GM23338 (cell line): ENCODE data around the gene KRTAP12-3. TPM values are rescaled to one million over a fixed set of nuclear protein-coding genes. Genes with fewer than 3 reads are reported as not detected.
A peak's percentile ranks its signal among the peaks of the same experiment; 100 is the strongest.

Experiments used
- ATAC-seq: fragments of 200-7000 bp; cut with Tn5 transposase; 3 replicates; pipeline ENCODE4 v1.9.1; 2020
- DNase-seq: peaks from one replicate; pipeline ENCODE4 v3.0.0-alpha.2; 2015; ENCODE audit warnings: low spot score
- H2AFZ ChIP-seq: fragments of 200-600 bp; sonication (generic); 2 replicates; pipeline ENCODE4 v1.8.0; 2016; ENCODE audit warnings: antibody characterized with exemption, mild to moderate bottlenecking, moderate library complexity
- H3F3A ChIP-seq: fragments of 200-600 bp; sonication (generic); replicated peaks from 2 replicates; pipeline ENCODE4 v1.8.0; 2017; ENCODE audit warnings: antibody characterized with exemption, mixed run types, low read depth
- H3K27ac ChIP-seq: fragments of 200-600 bp; sonication (generic); 2 replicates; pipeline ENCODE4 v1.6.1; 2016; ENCODE audit warnings: low read depth
- H3K27me3 ChIP-seq: fragments of 200-600 bp; sonication (generic); 2 replicates; pipeline ENCODE4 v1.8.0; 2016; ENCODE audit warnings: mild to moderate bottlenecking, mixed run types, moderate library complexity; ENCODE audit not compliant: insufficient read depth
- H3K36me3 ChIP-seq: fragments of 200-600 bp; sonication (generic); 2 replicates; pipeline ENCODE4 v1.8.0; 2016; ENCODE audit warnings: mild to moderate bottlenecking; ENCODE audit not compliant: insufficient read depth
- H3K4me1 ChIP-seq: fragments of 200-600 bp; sonication (generic); 2 replicates; pipeline ENCODE4 v1.8.0; 2016; ENCODE audit warnings: mild to moderate bottlenecking, moderate library complexity; ENCODE audit not compliant: insufficient read depth
- H3K4me2 ChIP-seq: fragments of 200-600 bp; sonication (generic); 2 replicates; pipeline ENCODE4 v1.7.1; 2017; ENCODE audit warnings: mixed run types
- H3K4me3 ChIP-seq: fragments of 200-600 bp; sonication (generic); 2 replicates; pipeline ENCODE4 v1.6.1; 2016; ENCODE audit warnings: mixed run types
- H3K79me2 ChIP-seq: fragments of 200-600 bp; sonication (generic); replicated peaks from 2 replicates; pipeline ENCODE4 v1.8.0; 2017; ENCODE audit warnings: mild to moderate bottlenecking; ENCODE audit not compliant: insufficient read depth
- H3K9me2 ChIP-seq: fragments of 200-600 bp; sonication (generic); 2 replicates; pipeline ENCODE4 v1.8.0; 2017; ENCODE audit not compliant: insufficient read depth
- H4K20me1 ChIP-seq: fragments of 200-600 bp; sonication (generic); replicated peaks from 2 replicates; pipeline ENCODE4 v1.8.0; 2017; ENCODE audit warnings: mild to moderate bottlenecking; ENCODE audit not compliant: insufficient read depth
- H3K27ac Mint-ChIP-seq: 2 replicates; pipeline ENCODE4 v1.8.0; 2020; ENCODE audit warnings: inconsistent platforms, mild to moderate bottlenecking, moderate library complexity, mixed read lengths
- H3K27me3 Mint-ChIP-seq: 3 replicates; pipeline ENCODE4 v1.8.0; 2022; ENCODE audit warnings: low read depth, mild to moderate bottlenecking, moderate library complexity, mixed read lengths, inconsistent platforms; ENCODE audit not compliant: insufficient read depth, poor library complexity
- H3K36me3 Mint-ChIP-seq: 3 replicates; pipeline ENCODE4 v1.8.0; 2021; ENCODE audit warnings: low read depth, mild to moderate bottlenecking, inconsistent platforms, moderate library complexity, mixed read lengths
- H3K4me1 Mint-ChIP-seq: 3 replicates; pipeline ENCODE4 v1.8.0; 2020; ENCODE audit warnings: mild to moderate bottlenecking, inconsistent platforms, mixed read lengths
- H3K4me3 Mint-ChIP-seq: 3 replicates; pipeline ENCODE4 v1.8.0; 2021; ENCODE audit warnings: moderate library complexity, mild to moderate bottlenecking, inconsistent platforms, mixed read lengths
- H3K9me3 Mint-ChIP-seq: 3 replicates; pipeline ENCODE4 v1.8.0; 2020; ENCODE audit warnings: moderate library complexity, mild to moderate bottlenecking, inconsistent platforms, mixed read lengths
- CREB1 ChIP-seq: fragments of 250-450 bp; sonication (Bioruptor Pico); IDR thresholded peaks from 2 replicates; pipeline ENCODE4 v1.5.0; 2020; ENCODE audit warnings: low read depth, mild to moderate bottlenecking, moderate library complexity
- CTCF ChIP-seq, 2 experiments: fragments of 200-600 bp in 1 of 2; sonication (generic) in 1 of 2; conservative IDR thresholded peaks; 2 replicates each; pipeline versions ENCODE4 v1.5.1 to v1.6.1; 2016 to 2017; ENCODE audit warnings: antibody characterized with exemption in 2 of 2, low read depth in 2 of 2, mild to moderate bottlenecking in 2 of 2, moderate library complexity in 1 of 2
- ETS1 ChIP-seq: IDR thresholded peaks from 2 replicates; pipeline ENCODE4 v1.6.1; 2016; ENCODE audit warnings: antibody characterized with exemption
- EZH2 ChIP-seq: fragments of 200-600 bp; sonication (generic); IDR thresholded peaks from one replicate; pipeline ENCODE4 v1.8.0; 2017; ENCODE audit warnings: antibody characterized with exemption, mild to moderate bottlenecking, low read depth; ENCODE audit not compliant: unreplicated experiment
- EZH2phosphoT487 ChIP-seq: fragments of 200-600 bp; sonication (generic); IDR thresholded peaks from one replicate; pipeline ENCODE4 v1.8.1; 2018; ENCODE audit warnings: antibody characterized with exemption; ENCODE audit not compliant: unreplicated experiment
- REST ChIP-seq: IDR thresholded peaks from one replicate; pipeline ENCODE4 v1.6.1; 2018; ENCODE audit warnings: antibody characterized with exemption; ENCODE audit not compliant: unreplicated experiment
- STAT1 ChIP-seq: IDR thresholded peaks from one replicate; pipeline ENCODE4 v1.6.1; 2016; ENCODE audit warnings: antibody characterized with exemption; ENCODE audit not compliant: unreplicated experiment
- ZNF114 ChIP-seq: fragments of 250-450 bp; sonication (Bioruptor Pico); IDR thresholded peaks from 2 replicates; pipeline ENCODE4 v1.5.0; 2020; ENCODE audit warnings: mild to moderate bottlenecking, moderate library complexity
- ZNF331 ChIP-seq: fragments of 250-450 bp; sonication (Bioruptor Pico); IDR thresholded peaks from 2 replicates; pipeline ENCODE4 v1.5.0; 2020; ENCODE audit warnings: low read depth, mild to moderate bottlenecking, moderate library complexity
- ZNF462 ChIP-seq: fragments of 250-450 bp; sonication (Bioruptor Pico); IDR thresholded peaks from 2 replicates; pipeline ENCODE4 v1.5.0; 2020; ENCODE audit warnings: mild to moderate bottlenecking, moderate library complexity
- polyA plus RNA-seq: library from polyadenylated mRNA; unstranded; fragments of >200 nt; fragmentation: Nextera tagmentation; extraction: Ambion mirVana; gene quantifications from 2 replicates; pipeline ENCODE4 v1.2.1, GENCODE V29; 2016
- total RNA-seq: library from RNA; depleted of rRNA; stranded (reverse); fragments of >200 nt; shearing (Covaris generic); gene quantifications from 2 replicates; pipeline ENCODE4 v1.2.3, GENCODE V29; 2014

KRTAP12-3 gene
- total and polyA plus RNA-seq, 2 experiments from 2014 or later: not detected

- H4K20me1 ChIP-seq: no peaks in the 10 kb centered on the region
- Mint-ChIP-seq H3K9me3 (peaks cover 2% of the 10 kb centered on the region; the same call in 1 of the 3 replicates), H3K4me3 (no peak overlapping the region; the same call in 2 of the 3 replicates), H3K27ac (peak overlapping the region; percentile 26; the same call in 1 of the 2 replicates), H3K27me3 (peaks cover 34% of the 10 kb centered on the region), H3K4me1 (peaks cover 78% of the 10 kb centered on the region), H3K36me3 (no peaks in the 10 kb centered on the region)
- H3K4me2 ChIP-seq: 0 out of 2 replicates have a peak overlapping the region, but pooled peaks have one; percentile 32
- H3K27ac ChIP-seq: no peak overlapping the region
- no peaks in the 10 kb centered on the region for H3K79me2 ChIP-seq
- DNase-seq (no peak), ATAC-seq (no peak)
- H3K9me2 ChIP-seq: no peaks in the 10 kb centered on the region
- H3K36me3 ChIP-seq: no peaks in the 10 kb centered on the region
- H2AFZ ChIP-seq: no peak overlapping the region
- peaks cover 42% of the 10 kb centered on the region for H3K4me1 ChIP-seq
- 0 out of 2 replicates have a peak, but pooled peaks cover 9% of the 10 kb centered on the region for H3F3A ChIP-seq
- TF ChIP-seq REST (no peak), ZNF462 (CRISPR knock-in tag) (no peak), ETS1 (no peak), EZH2phosphoT487 (no peak), CTCF (conservative IDR thresholded peaks at IDR 0.05; ENCODE audit: low read depth in 2 of 2) (no peak), STAT1 (no peak), EZH2 (no peak), ZNF114 (CRISPR knock-in tag) (no peak), CREB1 (CRISPR knock-in tag) (no peak), ZNF331 (CRISPR knock-in tag) (no peak)
- H3K4me3 ChIP-seq: no peak overlapping the region
- peaks cover 12% of the 10 kb centered on the region for H3K27me3 ChIP-seq
These were observed 43.8 kb downstream of the KRTAP12-3 start for GRCh38 chr21:44701541-44701940.
